ENCODE measurements around the gene ACYP1.

GRCh38 chr14:75041613-75042012 lies 22.2 kb downstream of the ACYP1 start:
- TF ChIP-seq EZH2 (IDR thresholded peaks at IDR 0.05; ENCODE audit: low read length, missing control alignments) (no peak), CTCF (conservative IDR thresholded peaks at IDR 0.05 in 1 of 2, IDR thresholded peaks at IDR 0.05 in 1 of 2; ENCODE audit: low read depth in 1 of 2, low read length in 2 of 2) (no peak)

Measured in fibroblast of lung (primary cell).